HCT116 (cell line): ENCODE data around the gene KDM6B. TPM values are rescaled to one million over a fixed set of nuclear protein-coding genes. Genes with fewer than 3 reads are reported as not detected.

Experiments used
- ATAC-seq: fragments of 200-7000 bp; cut with Tn5 transposase; 2 replicates; pipeline ENCODE4 v1.9.1; 2020; ENCODE audit warnings: mild to moderate bottlenecking, moderate library complexity
- BruUV-seq: library from RNA; stranded (reverse); fragments of 400-500 nt; replicated peaks from 2 replicates; lab custom pipeline; 2021; lab: Mats Ljungman, UMichigan
- CTCF ChIA-PET: fragments of 300-600 bp; sonication (Branson Sonifier 250); formaldehyde crosslinking; loops from one replicate; lab custom pipeline; 2021; ENCODE audit warnings: antibody characterized with exemption; lab: Charles Lee
- POLR2A ChIA-PET: fragments of 300-600, 350-600 bp; sonication (Branson Sonifier 250); formaldehyde crosslinking; loops from one replicate; lab custom pipeline; 2021; ENCODE audit warnings: antibody characterized with exemption; lab: Charles Lee
- RAD21 ChIA-PET, 2 experiments: fragments of 300-600 bp; sonication (Branson Sonifier 250); formaldehyde crosslinking; loops; one replicate each; lab custom pipeline; 2023; ENCODE audit warnings: low total read pairs in 2 of 2; ENCODE audit not compliant: uncharacterized antibody in 2 of 2, unreplicated experiment in 2 of 2, low non-redundant PET in 1 of 2; lab: Charles Lee
- DNase-seq: peaks from one replicate; pipeline ENCODE4 v3.0.0-alpha.2; 2010; ENCODE audit warnings: low read depth, low spot score
- H2AFZ ChIP-seq: fragments of 200-600 bp; shearing (Covaris generic), sonication (generic); 2 replicates; pipeline ENCODE4 v1.6.1; 2017; ENCODE audit warnings: low read depth, mixed run types, mixed read lengths, antibody characterized with exemption, low read length; ENCODE audit not compliant: poor library complexity, severe bottlenecking
- H3K27ac ChIP-seq: 2 replicates; pipeline ENCODE4 v1.5.1; 2012; ENCODE audit warnings: low read depth, low read length
- H3K27me3 ChIP-seq: fragments of 200-600 bp; sonication (generic); 2 replicates; pipeline ENCODE4 v1.6.1; 2016; ENCODE audit warnings: mixed run types, low read length, mixed read lengths; ENCODE audit not compliant: insufficient read depth
- H3K36me3 ChIP-seq, 2 experiments: fragments of 200-500 bp in 1 of 2; fragments of 200-600 bp in 1 of 2; sonication (Bioruptor generic) in 1 of 2; sonication (generic) in 1 of 2; 2 replicates each; pipeline versions ENCODE4 v1.5.1 to v1.6.1; 2014 to 2016; ENCODE audit warnings: low read length in 2 of 2, inconsistent platforms in 1 of 2, mixed read lengths in 1 of 2, mixed run types in 1 of 2; ENCODE audit not compliant: insufficient read depth in 2 of 2, control insufficient read depth in 1 of 2
- H3K4me1 ChIP-seq, 2 experiments: fragments of 200-600 bp in 1 of 2; sonication (generic) in 1 of 2; 2 replicates each; pipeline versions ENCODE4 v1.5.1 to v1.6.1; 2012 to 2017; ENCODE audit warnings: low read length in 2 of 2, inconsistent platforms in 1 of 2, mild to moderate bottlenecking in 1 of 2, mixed read lengths in 1 of 2, mixed run types in 1 of 2, moderate library complexity in 1 of 2; ENCODE audit not compliant: insufficient read depth in 2 of 2, control insufficient read depth in 1 of 2
- H3K4me2 ChIP-seq: fragments of 200-600 bp; sonication (generic); 2 replicates; pipeline ENCODE4 v1.6.1; 2017; ENCODE audit warnings: mixed run types, low read length, mixed read lengths
- H3K4me3 ChIP-seq, 2 experiments: fragments of 200-600 bp in 1 of 2; sonication (generic) in 1 of 2; replicated peaks in 1 of 2; 2 replicates each; pipeline ENCODE4 v1.5.1; 2011 to 2016; ENCODE audit warnings: low read length in 2 of 2, control low read depth in 1 of 2, low read depth in 1 of 2, mild to moderate bottlenecking in 1 of 2, mixed read lengths in 1 of 2, mixed run types in 1 of 2
- H3K79me2 ChIP-seq: fragments of 200-600 bp; sonication (generic); 2 replicates; pipeline ENCODE4 v1.6.1; 2017; ENCODE audit warnings: mild to moderate bottlenecking, mixed run types, low read length, moderate library complexity, mixed read lengths; ENCODE audit not compliant: insufficient read depth
- H3K9ac ChIP-seq: fragments of 200-600 bp; sonication (generic); 2 replicates; pipeline ENCODE4 v1.6.1; 2016; ENCODE audit warnings: low read length, mixed read lengths
- H3K9me2 ChIP-seq: fragments of 200-600 bp; sonication (generic), shearing (Covaris generic); 2 replicates; pipeline ENCODE4 v1.6.1; 2017; ENCODE audit warnings: mixed run types, mild to moderate bottlenecking, moderate library complexity; ENCODE audit not compliant: insufficient read depth
- H3K9me3 ChIP-seq, 2 experiments: fragments of 200-500 bp in 1 of 2; fragments of 200-600 bp in 1 of 2; sonication (Bioruptor generic) in 1 of 2; sonication (generic) in 1 of 2; 2 replicates each; pipeline ENCODE4 v1.6.1; 2014 to 2017; ENCODE audit warnings: low read length in 2 of 2, mixed read lengths in 2 of 2, inconsistent platforms in 1 of 2, low read depth in 1 of 2, mild to moderate bottlenecking in 1 of 2, mixed run types in 1 of 2, moderate library complexity in 1 of 2; ENCODE audit not compliant: control insufficient read depth in 1 of 2, insufficient read depth in 1 of 2
- H4K20me1 ChIP-seq: fragments of 200-600 bp; sonication (generic), shearing (Covaris generic); 2 replicates; pipeline ENCODE4 v1.6.1; 2017; ENCODE audit warnings: mixed run types, mild to moderate bottlenecking, moderate library complexity; ENCODE audit not compliant: insufficient read depth
- CBX3 ChIP-seq: IDR thresholded peaks from 2 replicates; pipeline ENCODE4 v1.6.1; 2012; ENCODE audit warnings: low read depth
- EZH2phosphoT487 ChIP-seq: fragments of 200-600 bp; IDR thresholded peaks from 2 replicates; pipeline ENCODE4 v1.6.1; 2018; ENCODE audit warnings: antibody characterized with exemption, borderline replicate concordance
- POLR2A ChIP-seq: IDR thresholded peaks from 2 replicates; pipeline ENCODE4 v1.7.0; 2011; ENCODE audit warnings: borderline replicate concordance; ENCODE audit not compliant: insufficient read depth, insufficient read length; ENCODE audit errors: extremely low read depth
- POLR2AphosphoS5 ChIP-seq: IDR thresholded peaks from 2 replicates; pipeline ENCODE4 v1.6.1; 2011; ENCODE audit warnings: mild to moderate bottlenecking, low read depth, low read length, moderate library complexity
- TCF7L2 ChIP-seq: IDR thresholded peaks from 2 replicates; pipeline ENCODE4 v1.7.0; 2011; ENCODE audit warnings: borderline replicate concordance, inconsistent platforms; ENCODE audit not compliant: insufficient read depth, insufficient read length; ENCODE audit errors: extremely low read depth
- YY1 ChIP-seq: IDR thresholded peaks from 2 replicates; pipeline ENCODE4 v1.6.1; 2011; ENCODE audit warnings: low read length, low read depth, moderate library complexity, mild to moderate bottlenecking; ENCODE audit not compliant: insufficient replicate concordance; ENCODE audit errors: extremely low read depth
- intact Hi-C: fragments of 100-400 bp; cut with micrococcal nuclease; formaldehyde crosslinking; loops from 2 replicates; pipeline ENCODE4 v1.10.0; 2022
- total RNA-seq: library from RNA; stranded (reverse); gene quantifications from one replicate; pipeline ENCODE4 v1.2.1, GENCODE V29; 2021; ENCODE audit not compliant: unreplicated experiment
- TF ChIP-seq, protein P1 (sequence below): IDR thresholded peaks from 2 replicates; pipeline ENCODE4 v1.6.1; 2012

Gene KDM6B
- total RNA-seq, 1 experiment from 2014 or later = 42.1 TPM

GRCh38 chr17:7836596-7837407 is 2.8 kb downstream of the KDM6B start:
- ATAC-seq (peak; percentile 24), DNase-seq (peak; percentile 96)
- H3K36me3 ChIP-seq = peaks cover 0 to 3% of the 10 kb centered on the region in 2 experiments; a peak in 1 of 4 replicates
- H3K9me2 ChIP-seq = no peaks in the 10 kb centered on the region
- CTCF ChIA-PET = interaction anchor here (1.3 to 2.3 kb wide), 3 partner anchors 12 to 93 kb away, joined by 4 to 8 read pairs (median 5); no protein-coding TSS in a partner anchor
- H3K4me2 ChIP-seq = peak overlapping the region; percentile 99
- H3K9ac ChIP-seq = peak overlapping the region; percentile 97
- intact Hi-C loops = loop anchor here (1.0 to 5.0 kb wide), 2 partner anchors 120 to 255 kb away; partner anchors contain the start of genes DNAH2 and MPDU1
- RAD21 ChIA-PET = no interaction called here
- H3K27ac ChIP-seq = peak overlapping the region; percentile 98
- POLR2A ChIA-PET = interaction anchor here (0.8 to 3.9 kb wide), 3 partner anchors 14 to 433 kb away, joined by 3 to 22 read pairs (median 11); partner anchors contain the start of genes CYB5D1, NAA38 and TMEM256
- BruUV-seq = no TSS peak
- peaks cover 41 to 79% of the 10 kb centered on the region in 2 experiments for H3K4me1 ChIP-seq
- H3K79me2 ChIP-seq = peaks cover 26% of the 10 kb centered on the region
- no peaks in the 10 kb centered on the region for H3K9me3 ChIP-seq
- no peaks in the 10 kb centered on the region for H4K20me1 ChIP-seq
- H2AFZ ChIP-seq = no peak overlapping the region
- TF ChIP-seq CBX3 (no peak), TCF7L2 (peak; percentile 80), YY1 (peak; percentile 83), POLR2A (no peak), POLR2AphosphoS5 (peak; percentile 54; the same call in 1 of the 2 replicates), EZH2phosphoT487 (no peak)
- TF ChIP-seq, protein P1, sequence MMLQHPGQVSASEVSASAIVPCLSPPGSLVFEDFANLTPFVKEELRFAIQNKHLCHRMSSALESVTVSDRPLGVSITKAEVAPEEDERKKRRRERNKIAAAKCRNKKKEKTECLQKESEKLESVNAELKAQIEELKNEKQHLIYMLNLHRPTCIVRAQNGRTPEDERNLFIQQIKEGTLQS = no peak
- TF ChIP-seq, all 23 proteins: peak for 3
- Histone ChIP-seq H3K4me3 (peak overlapping the region; percentile 74 to 82), H3K27me3 (no peaks in the 10 kb centered on the region)
